DOHH2 (cell line): ENCODE data around the gene CIPC.

Experiments used
- EZH2phosphoT487 ChIP-seq: fragments of 200-600 bp; sonication (generic); IDR thresholded peaks from 2 replicates; pipeline ENCODE4 v1.6.1; 2017; ENCODE audit warnings: borderline replicate concordance, mild to moderate bottlenecking, antibody characterized with exemption, low read length, moderate library complexity, mixed read lengths
- TF ChIP-seq, protein P1 (sequence below): fragments of 200-600 bp; sonication (generic); IDR thresholded peaks from one replicate; pipeline ENCODE4 v1.5.1; 2014; ENCODE audit warnings: antibody characterized with exemption, mild to moderate bottlenecking, low read depth, low read length; ENCODE audit not compliant: poor library complexity, severe bottlenecking

DNA sequence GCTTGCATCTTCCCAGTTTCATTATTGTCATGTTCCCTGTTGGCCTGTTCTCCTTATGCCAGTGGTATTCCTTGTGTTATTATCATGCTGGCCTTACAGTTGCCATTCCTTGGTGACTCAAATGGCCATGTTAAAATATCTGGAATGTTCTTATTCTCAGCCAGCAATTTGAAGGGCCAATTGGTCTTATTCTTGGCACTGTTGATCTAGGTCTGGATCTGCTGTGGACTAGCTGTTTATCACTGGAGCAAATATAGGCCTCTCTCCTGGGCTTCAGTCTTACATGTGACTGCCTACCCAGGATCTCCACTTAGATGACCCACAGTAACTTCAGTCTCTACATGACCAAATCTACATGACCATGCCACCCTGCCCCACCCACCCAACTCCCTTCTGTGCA, 5.4 kb downstream of the CIPC start:
- TF ChIP-seq, protein P1, sequence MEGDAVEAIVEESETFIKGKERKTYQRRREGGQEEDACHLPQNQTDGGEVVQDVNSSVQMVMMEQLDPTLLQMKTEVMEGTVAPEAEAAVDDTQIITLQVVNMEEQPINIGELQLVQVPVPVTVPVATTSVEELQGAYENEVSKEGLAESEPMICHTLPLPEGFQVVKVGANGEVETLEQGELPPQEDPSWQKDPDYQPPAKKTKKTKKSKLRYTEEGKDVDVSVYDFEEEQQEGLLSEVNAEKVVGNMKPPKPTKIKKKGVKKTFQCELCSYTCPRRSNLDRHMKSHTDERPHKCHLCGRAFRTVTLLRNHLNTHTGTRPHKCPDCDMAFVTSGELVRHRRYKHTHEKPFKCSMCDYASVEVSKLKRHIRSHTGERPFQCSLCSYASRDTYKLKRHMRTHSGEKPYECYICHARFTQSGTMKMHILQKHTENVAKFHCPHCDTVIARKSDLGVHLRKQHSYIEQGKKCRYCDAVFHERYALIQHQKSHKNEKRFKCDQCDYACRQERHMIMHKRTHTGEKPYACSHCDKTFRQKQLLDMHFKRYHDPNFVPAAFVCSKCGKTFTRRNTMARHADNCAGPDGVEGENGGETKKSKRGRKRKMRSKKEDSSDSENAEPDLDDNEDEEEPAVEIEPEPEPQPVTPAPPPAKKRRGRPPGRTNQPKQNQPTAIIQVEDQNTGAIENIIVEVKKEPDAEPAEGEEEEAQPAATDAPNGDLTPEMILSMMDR: no peak
- TF ChIP-seq EZH2phosphoT487: no peak
